GM23248 (cell line): ENCODE measurements around the gene RAB40B. TPM values are rescaled to one million over a fixed set of nuclear protein-coding genes. Genes with fewer than 3 reads are reported as not detected.

Experiments
- DNase-seq: peaks from one replicate; pipeline ENCODE4 v3.0.0-alpha.2; 2015
- H2AFZ ChIP-seq: fragments of 200-600 bp; sonication (generic); 2 replicates; pipeline ENCODE4 v1.6.1; 2016; ENCODE audit warnings: antibody characterized with exemption
- H3F3A ChIP-seq: fragments of 200-600 bp; sonication (generic); 2 replicates; pipeline ENCODE4 v1.6.1; 2016; ENCODE audit warnings: mild to moderate bottlenecking, antibody characterized with exemption, mixed run types; ENCODE audit not compliant: insufficient read depth
- H3K27ac ChIP-seq: fragments of 200-600 bp; sonication (generic); 2 replicates; pipeline ENCODE4 v1.5.1; 2016; ENCODE audit warnings: mild to moderate bottlenecking
- H3K27me3 ChIP-seq: fragments of 200-600 bp; sonication (generic); replicated peaks from 2 replicates; pipeline ENCODE4 v1.6.1; 2016; ENCODE audit warnings: mild to moderate bottlenecking; ENCODE audit not compliant: insufficient read depth
- H3K36me3 ChIP-seq: fragments of 200-600 bp; sonication (generic); 2 replicates; pipeline ENCODE4 v1.6.1; 2016; ENCODE audit warnings: low read depth, mild to moderate bottlenecking
- H3K4me1 ChIP-seq: fragments of 200-600 bp; sonication (generic); 2 replicates; pipeline ENCODE4 v1.6.1; 2016; ENCODE audit warnings: mild to moderate bottlenecking; ENCODE audit not compliant: insufficient read depth
- H3K4me2 ChIP-seq: fragments of 200-600 bp; sonication (generic); one replicate; pipeline ENCODE4 v1.6.1; 2016; ENCODE audit warnings: mild to moderate bottlenecking; ENCODE audit not compliant: unreplicated experiment
- H3K4me3 ChIP-seq: fragments of 200-600 bp; sonication (generic); 2 replicates; pipeline ENCODE4 v1.5.1; 2016; ENCODE audit warnings: mild to moderate bottlenecking
- H3K79me2 ChIP-seq: fragments of 200-600 bp; sonication (generic); 2 replicates; pipeline ENCODE4 v1.6.1; 2016; ENCODE audit warnings: mild to moderate bottlenecking; ENCODE audit not compliant: insufficient read depth
- H3K9ac ChIP-seq: fragments of 200-600 bp; sonication (generic); 2 replicates; pipeline ENCODE4 v1.6.1; 2016; ENCODE audit warnings: mild to moderate bottlenecking
- H3K9me2 ChIP-seq: fragments of 200-600 bp; sonication (generic); 2 replicates; pipeline ENCODE4 v1.6.1; 2016; ENCODE audit warnings: mixed run types, mild to moderate bottlenecking, moderate library complexity; ENCODE audit not compliant: insufficient read depth
- H3K9me3 ChIP-seq: fragments of 200-600 bp; sonication (generic); one replicate; pipeline ENCODE4 v1.6.1; 2017; ENCODE audit warnings: low read depth
- H4K20me1 ChIP-seq: fragments of 200-600 bp; sonication (generic); 2 replicates; pipeline ENCODE4 v1.6.0; 2016; ENCODE audit not compliant: insufficient read depth
- EZH2 ChIP-seq: fragments of 200-600 bp; sonication (generic); IDR thresholded peaks from 2 replicates; pipeline ENCODE4 v1.6.1; 2018; ENCODE audit warnings: antibody characterized with exemption, mild to moderate bottlenecking; ENCODE audit not compliant: insufficient read depth, poor library complexity, severe bottlenecking
- EZH2phosphoT487 ChIP-seq: fragments of 200-600 bp; sonication (generic); IDR thresholded peaks from 2 replicates; pipeline ENCODE4 v1.6.1; 2018; ENCODE audit warnings: antibody characterized with exemption, moderate library complexity, mild to moderate bottlenecking, low read depth; ENCODE audit not compliant: insufficient read depth
- WGBS, 2 experiments: methylation state at CpG; one replicate each; pipeline ENCODE4 v1.1.6; 2015 to 2017; ENCODE audit warnings: low lambda C conversion rate in 2 of 2, low coverage in 1 of 2; ENCODE audit errors: missing lambda C conversion rate in 2 of 2; 5-methylcytosine and 5-hydroxymethylcytosine counted together
- in situ Hi-C: fragments of 300-500 bp; cut with MboI; formaldehyde crosslinking; loops from 2 replicates; pipeline ENCODE4 v1.15.0; 2020
- polyA plus RNA-seq: library from polyadenylated mRNA; unstranded; fragments of >200 nt; fragmentation: Nextera tagmentation; extraction: Ambion mirVana; gene quantifications from 2 replicates; pipeline ENCODE4 v1.2.1, GENCODE V29; 2016
- total RNA-seq: library from RNA; depleted of rRNA; stranded (reverse); fragments of >200 nt; shearing (Covaris generic); gene quantifications from 2 replicates; pipeline ENCODE4 v1.2.3, GENCODE V29; 2014

Gene RAB40B
- total and polyA plus RNA-seq, 2 experiments from 2014 or later = 23.7 to 23.8 TPM

DNA sequence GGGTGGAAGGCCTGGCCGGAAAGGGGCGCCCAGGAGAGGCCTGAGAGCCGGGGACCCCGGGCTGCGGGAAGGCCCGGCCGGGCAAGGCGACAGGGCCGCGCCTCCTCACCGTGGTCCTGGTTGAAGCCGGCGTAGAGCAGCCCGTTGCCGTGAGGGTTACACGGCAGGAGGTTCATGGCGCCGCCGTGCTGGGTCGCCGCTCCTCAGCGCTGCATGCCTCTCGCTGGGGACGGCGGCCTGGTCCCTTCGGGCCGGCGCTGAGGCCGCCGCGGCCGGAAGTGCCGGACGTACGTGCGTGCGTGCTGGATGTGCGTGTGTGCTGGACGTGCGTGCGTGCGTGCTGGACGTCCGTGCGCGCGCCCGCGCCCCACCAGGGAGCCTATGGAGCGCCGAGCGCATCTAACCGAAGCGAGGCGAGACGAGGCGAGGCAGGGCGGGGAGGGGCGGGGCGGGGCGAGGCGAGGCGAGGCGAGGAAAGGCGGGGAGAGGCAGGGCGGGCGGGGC, 50.3 kb downstream of the RAB40B start, which contains the start of gene WDR45B:
WDR45B (minus strand) TSS at position 280 of the 504 bp plus-strand sequence; CDS start at position 176, 104 bp downstream.
- no peaks in the 10 kb centered on the region for H3K9me2 ChIP-seq
- no peaks in the 10 kb centered on the region for H3K27me3 ChIP-seq
- peaks cover 18% of the 10 kb centered on the region for H4K20me1 ChIP-seq
- H3K27ac ChIP-seq = peak within 1 kb of the TSS; percentile 78
- peak within 1 kb of the TSS; percentile 92 for H3K9ac ChIP-seq
- peak within 1 kb of the TSS; percentile 74 for H2AFZ ChIP-seq
- TF ChIP-seq EZH2 (no peak), EZH2phosphoT487 (no peak)
- in situ Hi-C loops = no loop called here
- 0 out of 2 replicates have a peak, but pooled peaks cover 4% of the 10 kb centered on the region for H3K36me3 ChIP-seq
- H3K4me1 ChIP-seq = peaks cover 4% of the 10 kb centered on the region; the same call in 1 of the 2 replicates
- WGBS, 2 experiments = 1 to 3% methylated on average over 30 to 67 of the region's 67 CpGs
- peak; percentile 100 for DNase-seq
- peak within 1 kb of the TSS; percentile 88 for H3K4me2 ChIP-seq
- no peaks in the 10 kb centered on the region for H3F3A ChIP-seq
- no peaks in the 10 kb centered on the region for H3K9me3 ChIP-seq
- peaks cover 48% of the 10 kb centered on the region for H3K79me2 ChIP-seq
- H3K4me3 ChIP-seq = peak within 1 kb of the TSS; percentile 83

DNA sequence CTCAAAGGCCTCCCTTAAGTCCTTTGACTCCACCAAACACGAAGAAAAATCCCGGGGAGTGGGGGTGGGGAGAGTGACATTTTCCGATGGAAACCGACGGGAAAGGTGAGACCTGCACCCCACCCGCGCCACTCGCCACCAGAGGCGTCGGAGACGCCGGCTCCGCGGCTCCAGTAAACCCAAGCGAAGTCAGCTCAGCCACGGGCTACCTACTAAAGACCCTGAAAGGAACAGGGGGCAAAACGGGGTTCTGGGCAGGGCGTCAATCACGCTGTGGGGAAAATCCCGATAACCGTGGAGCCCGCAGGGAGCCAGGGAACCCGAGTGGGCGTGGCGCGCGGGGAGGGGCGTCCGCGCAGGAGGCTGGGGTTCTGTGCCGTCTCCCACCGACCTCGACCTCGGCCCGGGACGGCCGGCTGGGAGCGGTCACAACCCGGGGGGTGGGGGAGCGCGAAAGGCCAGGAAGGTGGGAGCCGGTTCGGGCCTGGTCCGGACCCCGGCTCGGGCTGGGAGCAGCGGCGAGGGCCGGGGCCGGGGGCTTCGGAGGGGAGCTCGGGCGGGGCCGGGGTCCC, 50.8 kb downstream of the RAB40B start:
- Histone ChIP-seq H2AFZ (peak overlapping the region; percentile 74), H3F3A (no peaks in the 10 kb centered on the region), H3K4me3 (peak overlapping the region; percentile 83), H3K36me3 (peaks cover 9% of the 10 kb centered on the region; the same call in 1 of the 2 replicates), H3K9me3 (no peaks in the 10 kb centered on the region), H3K9ac (peak overlapping the region; percentile 92), H3K27me3 (no peaks in the 10 kb centered on the region), H4K20me1 (peaks cover 18% of the 10 kb centered on the region), H3K4me2 (peak overlapping the region; percentile 88), H3K9me2 (no peaks in the 10 kb centered on the region), H3K79me2 (peaks cover 53% of the 10 kb centered on the region), H3K27ac (peak overlapping the region; percentile 78), H3K4me1 (peaks cover 4% of the 10 kb centered on the region; the same call in 1 of the 2 replicates)
- TF ChIP-seq EZH2 (no peak), EZH2phosphoT487 (no peak)
- WGBS, 2 experiments = 0 to 1% methylated on average over 36 to 54 of the region's 54 CpGs
- in situ Hi-C loops = no loop called here
- peak; percentile 57 for DNase-seq

DNA sequence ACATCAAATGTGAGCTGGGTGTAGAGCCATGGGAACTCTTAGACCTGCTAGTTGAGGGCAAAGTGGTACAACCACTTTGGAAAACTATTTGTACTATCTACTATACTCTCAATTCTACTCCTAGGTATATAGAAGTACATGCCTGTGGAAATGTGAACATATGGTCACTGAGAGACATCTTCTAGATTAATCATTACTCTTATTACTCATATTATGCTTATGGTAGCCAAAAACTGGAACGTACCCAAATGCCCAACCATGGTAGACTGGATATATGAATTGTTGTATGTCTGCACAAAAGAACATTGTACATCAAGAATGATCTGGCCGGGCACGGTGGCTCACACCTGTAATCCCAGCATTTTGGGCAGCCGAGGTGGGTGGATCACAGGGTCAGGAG, 53.0 kb downstream of the RAB40B start:
- WGBS, 2 experiments = 96 to 98% methylated on average over 4 of the region's 4 CpGs
- DNase-seq = peak; percentile 35
- no peak overlapping the region for H3K4me2 ChIP-seq
- H3K27me3 ChIP-seq = no peaks in the 10 kb centered on the region
- no peaks in the 10 kb centered on the region for H3K9me2 ChIP-seq
- H3K9me3 ChIP-seq = no peaks in the 10 kb centered on the region
- peaks cover 4% of the 10 kb centered on the region; the same call in 1 of the 2 replicates for H3K4me1 ChIP-seq
- H3K9ac ChIP-seq = no peak overlapping the region
- no peak overlapping the region for H2AFZ ChIP-seq
- H4K20me1 ChIP-seq = peaks cover 25% of the 10 kb centered on the region
- H3F3A ChIP-seq = no peaks in the 10 kb centered on the region
- TF ChIP-seq EZH2 = no peak
- H3K36me3 ChIP-seq = peaks cover 19% of the 10 kb centered on the region
- H3K4me3 ChIP-seq = no peak overlapping the region
- H3K27ac ChIP-seq = no peak overlapping the region
- in situ Hi-C loops = no loop called here
- peaks cover 75% of the 10 kb centered on the region for H3K79me2 ChIP-seq

DNA sequence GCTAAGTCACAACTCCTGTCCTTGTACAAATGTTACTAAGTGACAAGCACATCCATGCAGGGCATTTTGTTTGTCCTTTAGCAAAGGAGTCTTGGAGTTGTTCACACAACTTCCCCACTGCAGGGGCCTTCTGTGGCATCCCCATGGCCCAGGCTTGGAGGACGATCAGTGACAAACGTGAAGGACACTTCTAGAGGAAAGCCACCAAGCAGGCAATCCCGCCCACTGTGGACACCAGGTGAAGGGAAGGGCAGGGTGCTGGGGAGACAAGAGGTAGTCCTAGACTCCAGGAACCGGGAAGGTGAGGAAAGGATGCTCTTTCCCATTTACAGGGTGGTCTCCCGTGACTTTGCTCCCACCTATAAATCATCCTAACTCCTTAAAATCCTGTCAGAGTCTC, 54.4 kb downstream of the RAB40B start:
- Histone ChIP-seq H4K20me1 (peaks cover 26% of the 10 kb centered on the region), H3F3A (no peaks in the 10 kb centered on the region), H3K79me2 (peaks cover 88% of the 10 kb centered on the region), H2AFZ (no peak overlapping the region), H3K4me3 (no peak overlapping the region), H3K4me1 (peaks cover 4% of the 10 kb centered on the region; the same call in 1 of the 2 replicates), H3K4me2 (no peak overlapping the region), H3K27ac (no peak overlapping the region), H3K27me3 (no peaks in the 10 kb centered on the region), H3K36me3 (peaks cover 19% of the 10 kb centered on the region), H3K9ac (no peak overlapping the region), H3K9me2 (no peaks in the 10 kb centered on the region), H3K9me3 (no peaks in the 10 kb centered on the region)
- TF ChIP-seq EZH2phosphoT487 = no peak
- no peak for TF ChIP-seq EZH2
- no peak for DNase-seq
- in situ Hi-C loops = no loop called here
- 83 to 84% methylated on average over 5 of the region's 5 CpGs for WGBS, 2 experiments
